Fibroblast of lung (primary cell): Measurements from ENCODE around the gene DDAH1.

Experiments
- EZH2 ChIP-seq: IDR thresholded peaks from 2 replicates; pipeline ENCODE4 v1.5.1; 2012; ENCODE audit warnings: low read length, control low read depth, mild to moderate bottlenecking; ENCODE audit errors: missing control alignments
- TF ChIP-seq, protein P1 (sequence below), 2 donors: IDR thresholded peaks in 1 of 2; conservative IDR thresholded peaks in 1 of 2; 1 replicate in 1 of 2; 2 replicates in 1 of 2; pipeline ENCODE4 v1.5.1; 2011 to 2012; ENCODE audit warnings: low read length in 2 of 2, control low read depth in 1 of 2, inconsistent platforms in 1 of 2, low read depth in 1 of 2, mild to moderate bottlenecking in 1 of 2

DNA sequence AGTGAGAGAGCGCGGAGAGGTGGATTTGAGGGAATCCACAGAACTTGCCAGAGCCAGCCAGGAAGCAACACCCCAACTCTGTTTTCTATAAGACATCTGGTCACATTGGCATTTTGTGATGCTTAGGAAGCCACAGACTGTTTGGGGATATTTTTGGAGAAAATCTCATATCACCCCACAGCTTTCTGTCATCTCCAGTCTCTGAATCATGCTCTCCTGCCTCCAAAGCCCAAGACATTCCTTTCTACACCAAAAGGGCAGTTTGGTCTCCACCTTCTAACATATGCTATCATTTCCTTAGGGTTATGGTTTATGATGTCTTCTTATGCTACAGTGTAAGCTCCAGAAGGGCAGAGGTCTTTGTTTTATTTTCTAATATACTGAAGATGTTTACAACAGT, 174.1 kb downstream of the DDAH1 start:
- TF ChIP-seq, protein P1, sequence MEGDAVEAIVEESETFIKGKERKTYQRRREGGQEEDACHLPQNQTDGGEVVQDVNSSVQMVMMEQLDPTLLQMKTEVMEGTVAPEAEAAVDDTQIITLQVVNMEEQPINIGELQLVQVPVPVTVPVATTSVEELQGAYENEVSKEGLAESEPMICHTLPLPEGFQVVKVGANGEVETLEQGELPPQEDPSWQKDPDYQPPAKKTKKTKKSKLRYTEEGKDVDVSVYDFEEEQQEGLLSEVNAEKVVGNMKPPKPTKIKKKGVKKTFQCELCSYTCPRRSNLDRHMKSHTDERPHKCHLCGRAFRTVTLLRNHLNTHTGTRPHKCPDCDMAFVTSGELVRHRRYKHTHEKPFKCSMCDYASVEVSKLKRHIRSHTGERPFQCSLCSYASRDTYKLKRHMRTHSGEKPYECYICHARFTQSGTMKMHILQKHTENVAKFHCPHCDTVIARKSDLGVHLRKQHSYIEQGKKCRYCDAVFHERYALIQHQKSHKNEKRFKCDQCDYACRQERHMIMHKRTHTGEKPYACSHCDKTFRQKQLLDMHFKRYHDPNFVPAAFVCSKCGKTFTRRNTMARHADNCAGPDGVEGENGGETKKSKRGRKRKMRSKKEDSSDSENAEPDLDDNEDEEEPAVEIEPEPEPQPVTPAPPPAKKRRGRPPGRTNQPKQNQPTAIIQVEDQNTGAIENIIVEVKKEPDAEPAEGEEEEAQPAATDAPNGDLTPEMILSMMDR (conservative IDR thresholded peaks at IDR 0.05 in 1 of 2, IDR thresholded peaks at IDR 0.05 in 1 of 2; ENCODE audit: low read depth in 1 of 2, low read length in 2 of 2) = no peak
- no peak for TF ChIP-seq EZH2
